Tibial nerve (tissue), 4 donors: ENCODE measurements around the gene SOX18.

Experiments used
- CTCF ChIP-seq, 5 experiments: fragments of 200-600 bp in 3 of 5; fragments of 450-650 bp in 2 of 5; sonication (generic) in 3 of 5; IDR thresholded peaks; one replicate each; pipeline ENCODE4 v1.5.1; 2016 to 2019; ENCODE audit warnings: antibody characterized with exemption in 5 of 5, mild to moderate bottlenecking in 3 of 5, moderate library complexity in 2 of 5
- EP300 ChIP-seq, 2 donors: sonication (generic); formaldehyde crosslinking; IDR thresholded peaks; one replicate each; pipeline ENCODE4 v1.6.1; 2017; ENCODE audit warnings: antibody characterized with exemption in 2 of 2, mild to moderate bottlenecking in 1 of 2
- POLR2A ChIP-seq, 2 donors: fragments of 450-650 bp; IDR thresholded peaks; one replicate each; pipeline ENCODE4 v1.6.1; 2017; ENCODE audit warnings: antibody characterized with exemption in 2 of 2, mild to moderate bottlenecking in 2 of 2, moderate library complexity in 2 of 2

- TF ChIP-seq CTCF (IDR thresholded peaks at IDR 0.05) (no peak), POLR2A (IDR thresholded peaks at IDR 0.05) (no peak), EP300 (IDR thresholded peaks at IDR 0.05) (no peak)
Observed at GRCh38 chr20:64058536-64058935, 9.1 kb upstream of the SOX18 start.
